ENCODE measurements around the gene KCNJ6. TPM values are rescaled to one million over a fixed set of nuclear protein-coding genes. Genes with fewer than 3 reads are reported as not detected.

The KCNJ6 gene
- total RNA-seq, 1 experiment from 2014 or later, result 1.2 TPM

DNA sequence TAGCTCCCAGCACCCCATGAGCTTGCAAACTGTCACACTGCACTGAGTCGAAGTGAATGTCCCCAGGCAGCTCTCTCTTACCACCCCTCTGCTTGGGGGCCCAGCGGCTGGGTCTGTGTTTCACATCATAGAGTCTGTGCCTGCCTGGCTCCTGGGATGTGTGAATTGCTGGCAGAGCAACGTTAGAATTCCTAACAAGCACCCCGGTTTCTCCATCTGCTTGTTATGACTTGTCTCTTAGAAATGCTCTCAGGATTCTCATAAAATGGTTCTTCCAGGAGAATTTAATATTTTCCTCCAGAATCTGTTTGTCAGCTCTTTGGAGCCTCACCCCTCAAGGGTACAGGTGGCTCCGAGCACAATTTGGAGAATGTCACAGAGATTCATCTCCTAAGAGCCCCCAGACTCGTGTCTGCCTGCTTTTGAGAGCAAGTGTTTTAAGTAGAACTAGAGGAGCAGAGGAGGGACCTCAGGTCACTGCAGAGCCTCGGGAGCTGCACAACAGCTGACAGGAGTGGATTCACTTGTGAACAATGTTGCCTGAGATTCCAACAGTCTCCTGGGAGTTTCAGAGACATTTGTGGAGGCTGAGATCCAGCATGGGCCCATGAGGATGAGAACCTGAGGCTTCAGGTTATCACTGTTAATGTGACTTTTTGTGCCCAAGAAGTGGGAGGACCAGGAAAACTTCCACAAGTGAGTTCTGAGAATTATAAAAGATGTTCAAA, 131.5 kb downstream of the KCNJ6 start:
- Histone ChIP-seq H2BK12ac (ENCODE audit: insufficient read length, low read depth, low read length) (no peak overlapping the region), H2BK20ac (ENCODE audit: low read depth, low read length, poor library complexity, severe bottlenecking) (no peak overlapping the region), H3T11ph (ENCODE audit: low read length) (no peak overlapping the region), H3K27me3 (ENCODE audit: insufficient read depth, low read length) (no peaks in the 10 kb centered on the region), H2BK5ac (ENCODE audit: insufficient read length, low read length) (no peak overlapping the region), H4K20me1 (ENCODE audit: control insufficient read depth, insufficient read depth, insufficient read length) (no peaks in the 10 kb centered on the region), H3K9me3 (ENCODE audit: control insufficient read depth, low read depth, low read length) (no peaks in the 10 kb centered on the region), H3K79me2 (ENCODE audit: insufficient read depth, low read length) (no peaks in the 10 kb centered on the region), H4K8ac (replicated peaks; ENCODE audit: insufficient read length, low read depth, low read length) (no peak overlapping the region), H3K27ac (ENCODE audit: insufficient read length, low read depth, low read length) (no peak overlapping the region), H4K91ac (ENCODE audit: insufficient read length, low read depth, low read length) (no peak overlapping the region), H3K4me1 (ENCODE audit: insufficient read depth, low read length) (no peaks in the 10 kb centered on the region; the same call in 1 of the 2 replicates), H3K9ac (ENCODE audit: extremely low read depth, insufficient read length, low read length) (no peak overlapping the region), H3K79me1 (ENCODE audit: insufficient read depth, low read depth, low read length, poor library complexity, severe bottlenecking) (no peaks in the 10 kb centered on the region), H4K5ac (ENCODE audit: insufficient read length, low read depth, low read length) (no peak overlapping the region), H2BK120ac (ENCODE audit: low read depth, low read length, poor library complexity, severe bottlenecking) (no peak overlapping the region), H3K18ac (ENCODE audit: insufficient read length, low read depth, low read length) (no peak overlapping the region), H3K4ac (ENCODE audit: low read depth, low read length) (no peak overlapping the region), H3K14ac (ENCODE audit: insufficient read depth, low read length) (no peak overlapping the region), H2AK5ac (ENCODE audit: insufficient read length, low read length) (no peak overlapping the region), H3K23ac (ENCODE audit: insufficient read length, low read depth, low read length) (no peak overlapping the region), H2BK15ac (ENCODE audit: low read depth, low read length) (no peak overlapping the region), H2AFZ (ENCODE audit: low read length) (no peak overlapping the region), H3K23me2 (ENCODE audit: insufficient read length, low read depth, low read length, poor library complexity, severe bottlenecking) (no peaks in the 10 kb centered on the region), H3K4me2 (ENCODE audit: insufficient read depth, insufficient read length, low read length) (no peak overlapping the region), H3K56ac (ENCODE audit: insufficient read length, low read depth, low read length) (no peak overlapping the region)
- TF ChIP-seq, protein P1, sequence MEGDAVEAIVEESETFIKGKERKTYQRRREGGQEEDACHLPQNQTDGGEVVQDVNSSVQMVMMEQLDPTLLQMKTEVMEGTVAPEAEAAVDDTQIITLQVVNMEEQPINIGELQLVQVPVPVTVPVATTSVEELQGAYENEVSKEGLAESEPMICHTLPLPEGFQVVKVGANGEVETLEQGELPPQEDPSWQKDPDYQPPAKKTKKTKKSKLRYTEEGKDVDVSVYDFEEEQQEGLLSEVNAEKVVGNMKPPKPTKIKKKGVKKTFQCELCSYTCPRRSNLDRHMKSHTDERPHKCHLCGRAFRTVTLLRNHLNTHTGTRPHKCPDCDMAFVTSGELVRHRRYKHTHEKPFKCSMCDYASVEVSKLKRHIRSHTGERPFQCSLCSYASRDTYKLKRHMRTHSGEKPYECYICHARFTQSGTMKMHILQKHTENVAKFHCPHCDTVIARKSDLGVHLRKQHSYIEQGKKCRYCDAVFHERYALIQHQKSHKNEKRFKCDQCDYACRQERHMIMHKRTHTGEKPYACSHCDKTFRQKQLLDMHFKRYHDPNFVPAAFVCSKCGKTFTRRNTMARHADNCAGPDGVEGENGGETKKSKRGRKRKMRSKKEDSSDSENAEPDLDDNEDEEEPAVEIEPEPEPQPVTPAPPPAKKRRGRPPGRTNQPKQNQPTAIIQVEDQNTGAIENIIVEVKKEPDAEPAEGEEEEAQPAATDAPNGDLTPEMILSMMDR (conservative IDR thresholded peaks at IDR 0.05), result no peak
- Mint-ChIP-seq H3K4me3 (no peak overlapping the region), H3K36me3 (ENCODE audit: insufficient read depth in 1 of 3, low read depth in 3 of 3) (peaks cover 0 to 22% (median 7%) of the 10 kb centered on the region in 3 experiments; a peak in 5 of 7 replicates), H3K4me1 (peaks cover 0 to 3% of the 10 kb centered on the region in 2 experiments; a peak in 1 of 4 replicates), H3K27me3 (ENCODE audit: low read depth) (peaks cover 2% of the 10 kb centered on the region), H3K9me3 (peaks cover 17 to 21% of the 10 kb centered on the region in 2 experiments), H3K27ac (no peak overlapping the region)
- DNase-seq, result no peak
- WGBS (ENCODE audit: extremely low coverage, insufficient read length, low lambda C conversion rate), result no CpG with 5 or more reads among the region's 7 CpGs

Measured in H9 (cell line).